Stimulated activated CD4-positive, alpha-beta T cell treated with anti-CD3 and anti-CD28 coated beads, Interleukin-2, amount 100 ng/mL, for 4 hours (primary cell): Measurements from ENCODE around the gene INPP5D.
"Not testable (repeated sequence)": the region's sequence is repeated elsewhere in the genome, so short reads cannot be mapped to it uniquely, and the experiment has no call there.

Experiments used
- DNase-seq: peaks from one replicate; pipeline ENCODE4 v3.0.0-alpha.2; 2020; ENCODE audit warnings: low read depth

The INPP5D gene

GRCh38 chr2:233178994-233179847 lies 119.1 kb downstream of the INPP5D start:
- DNase-seq: no peak

- DNase-seq: no peak
Measured at GRCh38 chr2:233179848-233180366, 119.8 kb downstream of the INPP5D start.

GRCh38 chr2:233183869-233184418 lies 123.8 kb downstream of the INPP5D start:
- DNase-seq: no peak

- no peak for DNase-seq
Measured at GRCh38 chr2:233184669-233185068, 124.5 kb downstream of the INPP5D start.

GRCh38 chr2:233185330-233185729 lies 125.2 kb downstream of the INPP5D start:
- no peak for DNase-seq

- no peak for DNase-seq
Measured at GRCh38 chr2:233185963-233186362, 125.8 kb downstream of the INPP5D start.

- no peak for DNase-seq
Measured at GRCh38 chr2:233186851-233187250, 126.7 kb downstream of the INPP5D start.

GRCh38 chr2:233189025-233189424 lies 128.9 kb downstream of the INPP5D start:
- no peak for DNase-seq

- not testable (repeated sequence) for DNase-seq
Measured at GRCh38 chr2:233191016-233191415, 130.9 kb downstream of the INPP5D start.

- no peak for DNase-seq
Measured at GRCh38 chr2:233193738-233194137, 133.6 kb downstream of the INPP5D start.

GRCh38 chr2:233195027-233195426 lies 134.9 kb downstream of the INPP5D start:
- no peak for DNase-seq

GRCh38 chr2:233197022-233197421 lies 136.9 kb downstream of the INPP5D start:
- DNase-seq: no peak

GRCh38 chr2:233198026-233198425 lies 137.9 kb downstream of the INPP5D start:
- DNase-seq: no peak

- DNase-seq: no peak
Measured at GRCh38 chr2:233199870-233200269, 139.7 kb downstream of the INPP5D start.

- DNase-seq: not testable (repeated sequence)
Measured at GRCh38 chr2:233200790-233201189, 140.6 kb downstream of the INPP5D start.

GRCh38 chr2:233201258-233202013 lies 141.3 kb downstream of the INPP5D start:
- DNase-seq: no peak

GRCh38 chr2:233202531-233202944 lies 142.4 kb downstream of the INPP5D start:
- DNase-seq: no peak

- no peak for DNase-seq
Measured at GRCh38 chr2:233203060-233203459, 142.9 kb downstream of the INPP5D start.

GRCh38 chr2:233204286-233204936 lies 144.3 kb downstream of the INPP5D start:
- no peak for DNase-seq

- DNase-seq: no peak
Measured at GRCh38 chr2:233208382-233209116, 148.4 kb downstream of the INPP5D start.

- DNase-seq: no peak
Measured at GRCh38 chr2:233209117-233209532, 149.0 kb downstream of the INPP5D start.
